HG03135 (cell line): ENCODE measurements around the gene ZNF385D.

Experiments used
- ATAC-seq: cut with Tn5 transposase; IDR thresholded peaks from one replicate; pipeline ENCODE4 v1.9.1; 2021; ENCODE audit warnings: mild to moderate bottlenecking, moderate library complexity; ENCODE audit not compliant: unreplicated experiment

The ZNF385D gene

DNA sequence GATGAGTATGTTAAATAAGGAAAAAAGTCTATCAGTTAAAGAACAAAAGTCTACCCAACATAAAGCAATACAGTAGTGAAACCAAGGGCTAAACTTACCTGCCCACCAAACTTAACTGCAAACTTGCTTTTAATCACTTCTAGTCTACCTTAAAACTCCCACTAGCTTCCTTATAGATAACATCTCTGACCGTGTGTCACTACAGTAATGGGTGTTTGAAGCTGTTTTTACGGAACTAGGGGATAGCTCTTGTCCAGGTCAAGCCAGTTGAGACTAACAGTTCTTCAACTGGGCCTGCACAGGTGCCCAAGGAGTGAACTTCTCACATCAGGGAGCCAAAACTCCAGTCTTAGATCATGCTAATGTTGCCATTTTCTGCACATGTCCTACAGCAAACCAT, 132.3 kb downstream of the ZNF385D start:
- no peak for ATAC-seq

DNA sequence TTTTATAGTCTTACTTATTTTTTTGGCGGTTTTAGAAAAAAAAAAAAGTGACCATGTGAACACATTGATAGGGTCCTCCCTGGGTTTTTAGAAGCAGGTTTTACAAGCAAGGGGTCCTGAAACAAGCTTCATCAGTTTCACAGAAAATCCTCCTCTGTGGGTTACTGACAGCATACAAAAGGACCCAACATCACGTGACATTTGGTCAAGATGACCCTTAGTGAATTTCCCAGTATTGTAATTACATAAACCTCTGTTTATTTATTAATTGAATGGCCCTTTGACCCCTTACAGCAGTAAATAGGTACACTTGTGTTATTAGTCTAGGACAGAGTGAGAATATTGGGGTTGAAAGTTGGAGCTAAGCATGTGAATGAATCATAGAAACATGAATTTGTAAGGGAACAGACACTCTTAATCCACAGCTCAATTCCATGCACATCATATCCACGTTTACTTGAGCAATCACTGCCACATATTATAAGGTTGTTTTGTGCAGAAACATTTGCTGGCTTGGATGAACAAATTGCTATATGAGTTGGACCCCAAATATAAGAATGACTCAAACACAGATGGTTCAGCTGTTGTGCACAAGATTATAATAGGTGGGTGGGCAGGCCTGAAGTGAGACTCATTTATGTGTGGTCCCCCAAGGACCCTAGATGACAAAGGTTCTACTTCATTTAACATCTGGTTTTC, 137.5 kb downstream of the ZNF385D start:
- no peak for ATAC-seq

DNA sequence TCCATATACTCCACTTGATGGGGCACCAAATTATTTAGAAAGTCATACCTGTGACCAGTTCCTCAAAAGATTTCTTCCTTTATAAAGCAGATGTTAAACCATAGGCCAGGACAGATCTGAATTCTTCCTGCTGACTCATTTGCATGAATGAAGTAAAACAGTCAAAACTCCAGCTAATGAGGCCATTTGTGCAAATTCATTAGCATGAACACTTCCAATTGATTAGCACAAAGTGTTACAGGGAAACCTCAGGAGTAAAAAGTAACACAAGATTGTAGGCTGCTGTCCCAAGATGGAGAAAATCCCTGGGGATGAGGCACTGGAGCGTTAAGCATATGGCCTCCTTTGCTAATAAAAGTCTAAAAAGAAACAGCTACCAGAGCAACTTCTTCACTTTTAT, 149.8 kb downstream of the ZNF385D start:
- ATAC-seq: no peak

DNA sequence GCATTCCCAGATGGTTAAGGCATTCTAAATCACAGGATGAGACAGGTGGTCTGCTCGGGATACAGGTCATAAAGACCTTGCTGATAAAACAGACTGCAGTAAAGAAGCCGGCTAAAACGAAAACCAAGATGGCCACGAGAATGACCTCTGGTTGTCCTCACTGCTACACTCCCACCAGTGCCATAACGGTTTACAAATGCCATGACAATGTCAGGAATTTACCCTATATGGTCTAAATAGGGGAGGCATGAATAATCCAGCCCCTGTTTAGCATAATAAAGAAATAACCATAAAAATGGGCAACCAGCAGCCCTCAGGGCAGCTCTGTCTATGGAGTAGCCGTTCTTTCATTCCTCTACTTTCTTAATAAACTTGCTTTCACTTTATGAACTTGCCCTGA, 151.1 kb downstream of the ZNF385D start:
- ATAC-seq: no peak

DNA sequence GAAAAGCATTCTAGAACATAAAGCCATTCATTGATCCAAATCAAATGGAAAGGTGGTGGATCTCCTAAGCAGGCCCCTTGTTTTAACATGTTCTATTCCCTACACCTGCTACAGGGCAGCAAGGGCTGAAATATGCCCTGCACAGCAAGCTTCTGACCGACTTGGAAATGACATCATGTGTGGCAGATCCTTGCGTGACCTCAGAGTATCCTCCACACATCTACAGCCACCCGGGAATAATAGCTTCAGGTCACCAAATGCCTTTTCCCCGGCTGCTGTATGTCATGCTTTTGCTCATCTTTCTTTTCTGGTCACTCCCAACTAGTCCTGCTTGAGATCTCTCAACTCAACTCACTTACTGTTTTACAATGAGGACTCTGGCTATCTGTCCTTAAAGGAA, 158.2 kb downstream of the ZNF385D start:
- ATAC-seq: no peak

DNA sequence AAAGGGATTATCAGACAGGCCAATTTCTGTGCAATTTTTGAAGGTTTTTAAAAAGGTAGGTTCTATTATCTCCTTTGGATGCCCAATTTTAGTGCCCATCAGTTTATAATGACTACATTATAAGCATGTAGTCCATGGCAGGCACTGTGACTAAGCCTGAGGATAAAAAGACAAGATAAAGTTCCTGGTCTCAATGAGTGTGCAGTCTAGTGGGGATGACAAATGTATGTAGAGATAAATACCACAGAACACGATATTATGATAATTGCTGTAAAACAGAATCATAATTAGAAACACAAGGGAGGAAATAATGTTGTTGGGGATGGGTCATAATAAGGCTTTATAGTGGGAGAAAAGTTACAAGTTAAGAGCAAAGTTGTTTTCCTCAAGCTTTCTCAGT, 163.1 kb downstream of the ZNF385D start:
- no peak for ATAC-seq

DNA sequence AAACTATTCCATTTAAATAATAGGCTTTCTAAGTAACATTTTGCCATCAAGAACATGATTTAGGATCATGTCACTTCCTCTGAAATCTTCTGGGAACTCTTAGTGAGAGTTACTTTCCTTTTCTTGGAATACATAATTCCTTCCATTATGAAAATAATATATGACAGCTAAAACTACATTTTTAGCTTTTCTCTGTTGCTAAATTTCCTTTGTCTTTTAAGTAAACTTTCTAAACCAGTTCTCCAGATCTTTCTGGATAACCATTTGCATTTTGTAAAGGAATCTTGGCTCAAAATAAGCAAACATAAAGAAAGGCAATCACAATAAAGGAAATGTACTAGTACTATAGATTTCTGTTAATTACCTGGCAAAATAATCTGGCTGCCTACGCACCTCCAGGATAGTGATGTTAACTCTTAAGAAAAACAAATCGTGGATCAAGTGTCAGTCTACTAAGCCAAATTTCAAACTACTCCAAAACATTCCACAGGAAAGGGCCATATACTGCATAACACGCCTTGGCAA, 165.7 kb downstream of the ZNF385D start:
- ATAC-seq: no peak

DNA sequence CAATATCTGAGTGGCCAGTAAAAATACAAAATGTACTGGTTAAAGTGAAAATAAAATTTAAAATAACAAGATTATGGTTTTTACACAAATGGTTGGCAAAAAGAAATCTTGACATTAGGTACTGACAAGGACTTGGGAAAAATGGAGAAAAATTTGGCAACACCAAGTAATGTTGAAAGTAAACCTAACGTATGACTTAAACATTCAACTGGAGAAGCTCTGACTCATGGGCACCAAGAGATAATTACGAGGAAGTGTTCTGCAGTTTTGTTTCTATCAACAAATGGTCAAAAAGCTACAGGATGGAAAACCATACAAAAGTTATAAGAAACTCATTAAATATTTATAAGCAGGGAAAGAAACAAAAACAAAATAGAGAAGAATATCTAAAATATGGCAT, 177.7 kb downstream of the ZNF385D start:
- no peak for ATAC-seq

DNA sequence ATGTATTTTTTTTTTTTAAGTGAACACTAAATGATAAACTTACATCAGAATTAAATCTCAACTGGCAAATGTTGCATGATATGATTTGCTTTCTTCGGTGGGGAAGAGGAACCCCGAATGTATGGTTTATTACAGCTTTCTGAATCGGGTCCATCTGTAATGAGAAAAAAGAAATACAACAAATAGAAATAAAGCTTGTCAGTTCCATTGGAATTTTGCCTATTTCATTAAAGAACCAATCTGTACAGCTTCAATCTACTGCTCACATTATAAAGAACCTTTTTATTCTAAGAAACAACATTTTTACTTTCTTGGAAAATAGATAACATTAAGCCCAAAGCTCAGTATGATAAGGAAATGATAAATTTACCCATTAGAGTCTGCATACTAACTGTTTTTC, 186.5 kb downstream of the ZNF385D start:
- no peak for ATAC-seq

DNA sequence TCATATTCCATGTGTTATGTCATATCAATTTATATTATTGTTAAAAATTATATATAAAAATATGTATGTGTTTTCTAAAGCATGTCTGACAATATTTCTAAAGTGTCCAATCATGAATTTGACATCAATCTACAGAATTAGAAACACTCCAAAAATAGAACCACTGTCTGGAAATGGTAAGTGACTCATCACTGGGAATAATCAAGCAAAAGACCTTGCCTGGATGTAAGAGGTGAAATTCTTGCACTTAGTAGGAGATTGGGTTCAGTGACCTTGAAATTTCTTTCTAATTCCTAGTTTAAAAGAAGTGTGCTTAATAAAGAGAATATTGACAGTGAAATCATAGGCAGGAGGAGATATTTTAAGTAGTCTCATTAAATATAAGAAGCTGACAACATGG, 188.8 kb downstream of the ZNF385D start:
- ATAC-seq: no peak

DNA sequence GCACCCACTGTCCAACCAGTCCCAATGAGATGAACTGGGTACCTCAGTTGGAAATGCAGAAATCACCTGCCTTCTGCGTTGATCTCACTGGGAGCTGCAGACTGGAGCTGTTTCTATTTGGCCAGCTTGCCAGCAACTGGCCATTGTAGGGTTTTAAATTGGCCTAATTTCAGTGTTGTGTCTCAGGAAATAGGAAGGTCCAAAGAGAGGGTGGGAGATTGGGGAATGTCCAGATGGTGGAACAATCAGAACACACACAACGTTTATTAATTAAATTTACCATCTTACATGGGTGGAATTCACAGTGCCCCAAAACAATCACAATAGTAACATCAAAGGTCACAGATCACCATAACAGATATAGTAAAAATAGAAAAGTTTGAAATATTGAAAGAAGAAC, 189.5 kb downstream of the ZNF385D start:
- ATAC-seq: no peak

DNA sequence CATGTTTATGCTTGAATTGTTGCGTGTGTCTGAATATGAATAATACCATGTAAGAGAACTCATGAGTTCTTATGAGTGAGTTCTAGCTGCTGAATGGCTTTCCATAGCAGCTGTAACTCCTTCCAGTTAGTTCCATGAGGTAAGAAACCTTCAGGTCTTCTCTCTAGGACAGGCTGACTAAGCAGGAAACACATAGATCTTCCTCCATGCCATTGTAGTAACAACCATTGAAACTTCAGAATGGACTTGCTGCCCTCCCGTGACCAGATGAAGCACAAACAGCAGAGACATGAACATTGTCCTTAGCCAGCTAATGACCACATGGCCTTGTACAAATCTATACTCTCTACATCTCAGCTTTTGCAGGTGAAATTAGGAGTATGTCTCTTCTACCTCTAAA, 200.0 kb downstream of the ZNF385D start:
- ATAC-seq: no peak

DNA sequence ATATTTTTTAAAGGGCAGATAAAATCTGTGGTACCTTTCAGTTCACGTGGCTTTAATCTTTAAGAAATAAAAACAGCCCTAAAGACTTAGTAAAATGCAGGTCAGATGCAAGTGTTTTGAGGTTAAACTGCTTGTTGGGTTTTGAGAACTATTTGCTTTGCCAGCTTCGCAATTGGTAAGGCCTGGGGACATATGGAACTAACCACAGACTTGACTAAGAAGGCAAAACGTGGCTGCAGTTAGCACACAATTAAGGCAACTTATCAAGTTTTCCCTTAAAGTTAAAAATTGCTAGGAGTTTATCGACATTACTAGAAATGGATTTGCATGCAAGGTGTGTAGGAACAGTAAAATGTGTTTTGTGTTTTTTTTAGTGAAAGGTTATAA, 206.9 kb downstream of the ZNF385D start:
- no peak for ATAC-seq

DNA sequence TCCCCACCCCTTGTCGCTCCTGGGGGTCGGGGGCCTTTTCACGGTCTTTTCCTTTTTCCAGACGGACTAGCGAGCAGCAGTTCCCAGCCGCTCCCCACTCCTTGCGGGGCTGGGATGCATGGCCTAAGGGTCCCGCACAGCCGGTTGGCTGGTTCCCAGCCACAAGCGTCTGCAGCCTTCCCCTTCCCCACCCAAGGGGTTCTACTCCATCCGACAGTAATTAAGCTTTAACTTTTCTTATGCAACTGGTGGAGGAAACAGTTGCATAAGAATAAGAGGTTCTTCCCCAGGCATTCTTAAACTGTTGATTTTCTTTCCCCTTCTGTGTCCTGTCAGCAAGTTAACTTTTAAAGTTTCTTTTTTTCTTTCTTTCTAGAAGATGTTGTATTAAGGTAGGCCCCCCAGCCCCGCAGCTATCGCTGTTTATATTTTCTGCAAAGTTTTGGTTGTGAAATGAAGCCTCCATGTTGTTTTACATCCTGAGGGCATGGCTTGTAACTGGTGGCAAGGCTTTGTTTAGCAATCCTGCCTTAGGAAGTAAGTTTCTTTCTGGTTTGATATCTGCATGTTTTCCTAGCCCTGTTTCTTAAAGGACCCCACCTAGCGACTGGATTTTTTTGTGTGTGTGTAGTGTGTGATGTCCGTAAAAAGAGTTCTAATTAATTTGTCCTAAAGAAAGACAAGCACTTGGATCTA, 207.5 kb downstream of the ZNF385D start:
- no peak for ATAC-seq

DNA sequence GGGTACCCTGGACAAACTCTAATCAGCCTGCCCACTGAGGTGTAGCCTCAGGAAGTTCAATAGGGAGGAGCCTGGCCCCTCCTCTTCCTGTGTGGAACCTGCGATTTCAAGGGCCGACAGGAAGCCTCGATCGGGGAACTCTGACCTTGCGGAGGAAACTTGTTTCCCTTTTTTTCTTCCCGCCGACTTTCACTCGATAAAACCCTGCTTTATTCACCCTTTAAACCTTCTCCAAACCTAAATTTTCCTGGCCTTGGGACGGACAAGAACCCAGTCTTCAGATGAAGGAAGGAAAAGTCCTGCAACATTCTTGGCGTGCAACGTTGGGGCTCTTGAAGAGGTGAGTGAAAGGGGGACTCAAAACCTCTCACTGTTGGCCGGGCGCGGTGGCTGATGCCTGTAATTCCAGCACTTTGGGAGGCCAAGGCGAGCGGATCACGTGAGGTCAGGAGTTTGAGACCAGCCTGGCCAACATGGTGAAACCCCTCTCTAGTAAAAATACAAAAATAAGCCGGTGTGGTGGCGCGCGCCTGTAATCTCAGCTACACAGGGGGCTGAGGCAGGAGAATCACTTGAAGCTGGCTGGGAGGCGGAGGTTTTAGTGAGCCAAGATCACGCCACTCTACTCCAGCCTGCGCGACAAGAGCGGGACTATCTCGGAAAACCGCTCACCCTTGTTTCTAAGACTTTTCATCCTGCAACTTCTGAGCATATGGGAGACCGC, 208.2 kb downstream of the ZNF385D start:
- ATAC-seq: no peak

DNA sequence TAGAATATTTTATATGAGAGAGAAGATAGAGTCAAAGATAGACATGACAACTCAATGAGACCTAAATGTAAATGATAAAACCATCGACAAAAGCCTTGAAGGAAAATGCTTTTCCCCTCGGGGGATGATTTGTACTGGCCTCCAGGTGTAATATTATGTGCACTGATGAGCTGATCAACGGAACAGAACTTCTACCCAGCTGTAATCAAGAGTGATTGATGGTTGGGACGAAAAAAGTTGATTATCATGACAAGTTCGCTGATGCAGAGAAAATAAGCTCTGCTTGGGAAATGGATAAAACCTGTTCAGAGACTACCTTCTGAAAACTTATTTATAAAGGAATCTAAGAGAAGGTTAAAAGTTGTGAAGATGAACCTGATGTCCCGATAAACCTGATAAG, 210.7 kb downstream of the ZNF385D start:
- no peak for ATAC-seq

DNA sequence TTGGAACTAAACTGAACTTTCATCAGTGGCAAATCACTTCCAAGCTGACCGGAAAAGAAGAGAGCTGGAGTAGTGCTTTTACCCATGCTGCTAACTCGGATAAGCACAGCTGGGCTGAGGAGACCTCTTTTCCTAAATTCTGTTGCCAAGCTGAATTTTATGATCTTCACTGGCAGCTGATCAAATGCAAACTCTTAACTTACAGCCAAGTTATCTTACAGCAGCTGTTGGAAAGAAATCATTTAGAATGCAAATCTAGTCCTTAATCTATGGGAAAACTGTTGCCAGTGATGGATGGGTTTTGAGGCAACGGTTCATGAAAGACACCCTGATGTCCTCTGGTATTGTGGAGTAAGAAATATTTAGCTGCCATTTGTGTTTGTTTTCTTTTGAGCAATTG, 216.5 kb downstream of the ZNF385D start:
- ATAC-seq: no peak

DNA sequence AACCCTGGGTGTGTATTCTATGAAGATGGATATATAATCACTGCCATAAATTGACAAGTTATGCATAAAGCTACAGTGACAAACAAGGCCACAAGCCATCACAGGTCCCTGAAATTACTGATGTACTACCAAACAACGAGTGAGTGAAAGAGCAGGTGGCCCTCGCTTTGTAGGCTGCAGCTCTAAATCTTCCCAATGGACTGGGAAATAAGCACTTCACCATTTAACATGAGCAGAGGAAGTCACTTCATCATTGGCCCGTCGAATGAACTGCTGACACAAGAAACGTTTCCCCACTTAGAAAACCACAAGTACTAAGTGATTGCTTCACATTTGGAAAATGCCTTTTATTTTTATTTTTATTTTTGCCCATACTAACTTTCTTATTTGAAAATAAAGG, 218.0 kb downstream of the ZNF385D start:
- ATAC-seq: no peak

DNA sequence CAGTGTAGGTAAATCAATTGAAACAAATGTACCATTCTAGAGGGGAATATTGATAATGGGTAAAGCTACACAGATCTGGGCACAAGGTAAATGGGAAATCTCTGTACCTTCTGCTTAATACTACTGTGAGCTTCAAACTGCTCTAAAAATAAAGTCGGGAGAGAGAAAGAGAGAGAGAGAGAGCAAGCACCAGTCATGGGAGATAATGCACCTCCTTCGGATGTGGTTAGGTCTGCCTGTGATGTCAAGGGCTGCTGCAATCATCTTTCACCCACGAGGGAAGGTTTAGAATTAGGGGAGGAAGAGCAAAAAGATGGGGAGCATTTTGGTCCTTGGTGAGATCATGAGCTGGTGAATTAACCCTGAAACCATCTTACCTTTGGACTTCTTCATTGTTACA, 219.1 kb downstream of the ZNF385D start:
- ATAC-seq: no peak

DNA sequence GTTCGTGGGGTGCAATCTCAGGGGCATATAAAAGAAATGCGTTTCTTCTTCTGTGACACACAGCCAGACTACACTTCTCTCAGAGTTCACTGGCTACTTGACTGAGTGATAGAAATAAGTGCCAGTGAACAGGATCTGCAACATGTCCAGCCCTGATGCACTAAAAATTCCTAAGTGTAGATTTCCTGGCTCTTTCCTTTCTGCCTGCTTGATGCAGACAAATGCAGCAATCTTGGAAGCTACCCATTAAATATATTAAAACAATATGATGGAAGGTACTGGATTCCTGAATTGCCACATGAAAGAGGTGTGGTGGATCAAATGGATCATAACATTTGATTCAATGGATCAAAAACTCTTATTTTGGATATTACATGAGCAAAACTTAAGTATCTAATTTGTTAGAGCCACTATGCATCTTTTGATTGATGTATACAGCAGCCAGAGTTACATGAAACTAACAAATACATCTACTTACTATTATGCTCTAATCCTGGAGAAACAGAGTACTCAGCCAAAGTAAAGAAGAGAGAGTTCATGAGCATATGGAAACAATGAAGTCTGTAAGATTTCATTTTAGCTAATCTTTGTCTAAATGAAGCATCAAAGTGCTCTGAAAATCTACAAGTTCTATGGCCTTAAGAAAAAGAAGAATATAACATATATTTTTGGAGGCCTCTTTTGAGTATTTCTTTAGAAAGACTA, 222.6 kb downstream of the ZNF385D start:
- ATAC-seq: no peak

DNA sequence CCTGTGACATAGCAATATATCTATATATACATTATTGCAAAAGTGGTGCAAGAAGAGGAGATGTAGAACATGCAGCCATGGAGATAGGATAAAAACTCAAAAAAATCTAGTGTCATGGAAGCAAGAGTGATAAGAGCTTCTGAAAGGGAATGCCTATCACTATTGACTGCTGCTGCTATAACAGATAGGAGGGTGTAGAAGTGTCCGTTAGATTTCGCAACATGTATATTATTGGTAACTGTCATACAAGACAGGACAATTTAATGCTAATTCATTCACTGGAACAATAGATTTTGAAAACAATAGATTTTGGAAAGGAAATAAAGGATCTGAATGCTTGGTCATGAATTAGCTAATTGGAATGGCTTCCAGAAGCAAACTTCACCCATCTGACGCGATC, 224.5 kb downstream of the ZNF385D start:
- ATAC-seq: no peak
